Stimulated activated CD8-positive, alpha-beta memory T cell treated with anti-CD3 and anti-CD28 coated beads, Interleukin-4, amount 100 ng/mL, for 4 hours (primary cell): ENCODE measurements around the gene AXIN1.

Source experiments
- DNase-seq, 2 donors: peaks; one replicate each; pipeline ENCODE4 v3.0.0-alpha.2; 2020; ENCODE audit warnings: low read depth in 2 of 2, low spot score in 1 of 2

Gene AXIN1

GRCh38 chr16:285146-286055 lies 67.1 kb downstream of the AXIN1 start:
- no peak for DNase-seq

DNA sequence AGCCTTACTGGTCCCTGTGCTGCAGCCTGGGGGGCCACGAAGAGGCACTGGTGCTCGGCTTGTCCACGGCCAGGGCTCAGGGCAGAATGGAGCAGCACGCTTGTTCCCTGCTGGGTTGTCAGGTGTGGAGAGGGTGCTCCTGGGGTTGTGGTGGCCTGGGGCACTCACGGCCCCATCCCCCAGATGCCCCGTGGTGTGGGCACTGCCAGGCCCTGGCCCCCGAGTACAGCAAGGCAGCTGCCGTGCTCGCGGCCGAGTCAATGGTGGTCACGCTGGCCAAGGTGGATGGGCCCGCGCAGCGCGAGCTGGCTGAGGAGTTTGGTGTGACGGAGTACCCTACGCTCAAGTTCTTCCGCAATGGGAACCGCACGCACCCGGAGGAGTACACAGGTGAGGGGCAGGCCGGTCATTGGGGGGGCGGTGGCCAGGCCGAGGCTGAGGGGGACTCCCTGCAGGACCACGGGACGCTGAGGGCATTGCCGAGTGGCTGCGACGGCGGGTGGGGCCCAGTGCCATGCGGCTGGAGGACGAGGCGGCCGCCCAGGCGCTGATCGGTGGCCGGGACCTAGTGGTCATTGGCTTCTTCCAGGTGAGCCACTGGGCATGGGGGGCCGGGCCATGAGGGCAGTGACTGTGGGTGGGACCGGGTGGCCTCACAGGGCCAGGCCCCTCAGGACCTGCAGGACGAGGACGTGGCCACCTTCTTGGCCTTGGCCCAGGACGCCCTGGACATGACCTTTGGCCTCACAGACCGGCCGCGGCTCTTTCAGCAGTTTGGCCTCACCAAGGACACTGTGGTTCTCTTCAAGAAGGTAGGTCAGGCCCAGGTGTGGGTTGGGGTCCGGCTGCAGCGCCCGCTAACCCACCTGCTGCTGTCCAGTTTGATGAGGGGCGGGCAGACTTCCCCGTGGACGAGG lies 68.1 kb downstream of the AXIN1 start:
- DNase-seq = no peak

DNA sequence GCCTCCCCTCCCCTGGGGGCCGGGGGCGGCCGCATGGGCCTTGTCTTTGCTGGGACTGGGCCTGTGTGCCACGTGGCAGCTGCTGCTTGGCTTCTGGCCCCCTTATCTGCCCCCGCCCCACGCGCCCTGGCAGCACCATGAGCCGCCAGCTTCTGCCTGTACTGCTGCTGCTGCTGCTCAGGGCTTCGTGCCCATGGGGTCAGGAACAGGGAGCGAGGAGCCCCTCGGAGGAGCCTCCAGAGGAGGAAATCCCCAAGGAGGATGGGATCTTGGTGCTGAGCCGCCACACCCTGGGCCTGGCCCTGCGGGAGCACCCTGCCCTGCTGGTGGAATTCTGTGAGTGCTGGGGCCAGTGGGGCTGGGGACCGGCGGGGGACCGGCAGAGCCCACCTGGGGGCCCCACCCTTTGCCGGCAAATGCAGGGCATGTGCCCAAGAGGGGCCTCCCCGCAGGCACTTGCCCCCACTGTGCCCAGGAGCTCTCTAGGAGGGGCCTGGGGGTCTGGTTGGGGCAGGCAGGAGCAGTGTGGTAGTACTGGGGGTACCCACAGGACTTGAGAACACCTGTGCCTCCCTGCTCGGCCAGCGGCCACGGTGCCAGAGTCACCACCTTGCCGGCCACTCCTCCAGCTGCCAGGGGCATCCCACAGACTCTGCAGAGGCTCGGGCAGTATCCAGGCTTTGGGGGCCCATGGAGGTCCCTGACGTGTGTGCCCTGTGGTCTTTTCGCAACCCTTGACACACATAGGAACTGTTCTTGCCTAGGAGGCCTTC lies 69.3 kb downstream of the AXIN1 start, which contains the start of gene PDIA2:
Gene PDIA2, plus strand, starts transcription at position 132 of the 773 bp plus-strand sequence. Its CDS starts 6 bp downstream, at position 138.
- no peak for DNase-seq

- DNase-seq = no peak
Observed at GRCh38 chr16:282491-282890, 70.0 kb downstream of the AXIN1 start.

DNA sequence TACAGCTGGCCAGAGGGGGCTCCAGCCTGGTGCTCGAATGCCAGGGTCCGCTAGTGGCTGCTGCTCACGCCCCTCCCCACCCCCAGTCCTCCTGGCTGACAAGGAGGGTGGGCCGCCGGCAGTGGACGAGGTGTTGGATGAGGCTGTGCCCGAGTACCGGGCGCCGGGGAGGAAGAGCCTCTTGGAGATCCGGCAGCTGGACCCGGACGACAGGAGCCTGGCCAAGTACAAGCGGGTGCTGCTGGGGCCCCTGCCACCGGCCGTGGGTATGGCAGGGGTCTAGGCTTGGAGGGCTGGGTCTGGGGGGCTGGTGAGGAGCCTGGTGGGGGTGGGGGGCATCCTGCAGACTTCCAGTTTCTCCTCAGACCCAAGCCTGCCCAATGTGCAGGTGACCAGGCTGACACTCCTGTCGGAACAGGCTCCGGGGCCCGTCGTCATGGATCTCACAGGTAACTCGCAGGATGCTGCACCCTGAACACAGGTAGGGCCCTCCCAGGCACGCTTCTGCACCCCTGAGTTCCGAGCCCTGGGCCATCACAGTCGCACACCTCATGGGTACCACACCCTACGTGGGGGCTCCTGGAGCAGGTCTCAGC lies 70.8 kb downstream of the AXIN1 start:
- DNase-seq = no peak

GRCh38 chr16:280991-281659 lies 71.4 kb downstream of the AXIN1 start:
- DNase-seq = no peak

DNA sequence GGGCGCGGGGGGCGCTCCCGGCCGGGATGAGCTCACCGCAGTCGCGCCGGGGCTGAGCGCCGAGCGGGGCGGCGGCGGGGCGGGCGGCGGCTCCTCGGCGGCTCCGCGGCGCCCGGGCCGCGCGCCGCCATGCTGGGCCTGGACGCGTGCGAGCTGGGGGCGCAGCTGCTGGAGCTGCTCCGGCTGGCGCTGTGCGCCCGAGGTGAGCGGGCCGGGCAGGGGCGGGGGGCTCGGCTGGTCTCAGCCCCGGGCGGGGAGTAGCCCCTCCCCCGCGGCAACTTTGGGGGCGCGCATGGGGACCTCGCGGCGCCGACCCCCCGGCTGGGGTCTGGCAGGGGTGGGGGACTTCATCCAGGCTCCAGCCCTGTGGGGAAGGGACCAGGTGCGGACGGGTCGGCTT lies 72.0 kb downstream of the AXIN1 start, which contains the start of gene ARHGDIG:
Gene ARHGDIG, plus strand, starts transcription at position 40 of the 400 bp plus-strand sequence. Its CDS starts 90 bp downstream, at position 130.
- no peak for DNase-seq

GRCh38 chr16:280005-280460 lies 72.5 kb downstream of the AXIN1 start:
- DNase-seq = no peak

GRCh38 chr16:279531-279930 lies 73.0 kb downstream of the AXIN1 start:
- no peak for DNase-seq

- DNase-seq = no peak
Observed at GRCh38 chr16:278863-279366, 73.6 kb downstream of the AXIN1 start.

GRCh38 chr16:276426-277077 lies 76.0 kb downstream of the AXIN1 start:
- DNase-seq = no peak

GRCh38 chr16:275786-276232 lies 76.7 kb downstream of the AXIN1 start, which contains the start of gene RGS11:
TSS of gene RGS11 (minus strand) at chr16:275944. CDS start at chr16:275911, 33 bp downstream.
- DNase-seq = no peak

GRCh38 chr16:275041-275641 lies 77.4 kb downstream of the AXIN1 start:
- DNase-seq = no peak

DNA sequence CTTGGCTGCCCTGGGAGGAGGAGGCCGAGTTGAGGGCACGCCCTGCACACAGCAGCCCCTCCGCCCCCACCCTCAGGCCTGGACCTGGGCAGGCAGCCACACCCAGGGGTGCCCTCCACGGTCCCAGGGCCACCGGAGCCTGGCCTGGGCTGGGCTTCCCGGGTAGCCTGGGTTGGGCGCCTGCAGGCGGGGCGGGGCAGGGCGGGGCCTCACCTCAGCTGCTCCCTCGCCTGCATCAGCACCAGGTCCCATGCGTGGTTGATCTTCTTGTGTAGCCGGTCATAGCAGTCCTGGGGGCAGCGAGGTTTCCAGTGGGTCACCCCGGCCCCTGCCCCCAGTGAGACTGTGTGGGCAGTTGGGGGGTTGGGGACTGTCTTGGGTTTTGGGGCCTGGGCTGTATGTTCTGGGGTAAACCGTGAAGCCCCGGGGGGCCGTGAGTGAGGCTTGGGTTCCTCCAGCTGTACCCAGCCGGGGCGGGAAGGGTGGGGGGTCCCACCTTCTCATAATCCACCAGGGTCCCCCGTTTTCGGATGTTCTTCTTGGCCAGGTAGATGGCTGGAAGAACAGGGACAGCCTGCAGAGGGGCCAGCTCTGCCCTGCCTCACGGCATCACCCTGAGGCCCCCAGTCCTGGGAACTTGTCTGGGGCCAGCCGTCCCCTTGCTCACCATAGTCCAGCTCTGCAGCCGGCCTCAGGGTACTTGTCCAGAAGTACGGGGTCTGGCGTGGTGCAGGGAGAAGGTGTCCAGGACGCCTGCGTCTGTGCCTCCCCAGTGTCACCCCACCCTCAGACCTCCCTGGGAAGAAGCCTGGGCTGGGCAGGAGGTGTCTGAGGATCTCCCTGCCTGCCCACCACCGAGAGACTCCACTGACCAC lies 78.7 kb downstream of the AXIN1 start:
- DNase-seq = no peak

DNA sequence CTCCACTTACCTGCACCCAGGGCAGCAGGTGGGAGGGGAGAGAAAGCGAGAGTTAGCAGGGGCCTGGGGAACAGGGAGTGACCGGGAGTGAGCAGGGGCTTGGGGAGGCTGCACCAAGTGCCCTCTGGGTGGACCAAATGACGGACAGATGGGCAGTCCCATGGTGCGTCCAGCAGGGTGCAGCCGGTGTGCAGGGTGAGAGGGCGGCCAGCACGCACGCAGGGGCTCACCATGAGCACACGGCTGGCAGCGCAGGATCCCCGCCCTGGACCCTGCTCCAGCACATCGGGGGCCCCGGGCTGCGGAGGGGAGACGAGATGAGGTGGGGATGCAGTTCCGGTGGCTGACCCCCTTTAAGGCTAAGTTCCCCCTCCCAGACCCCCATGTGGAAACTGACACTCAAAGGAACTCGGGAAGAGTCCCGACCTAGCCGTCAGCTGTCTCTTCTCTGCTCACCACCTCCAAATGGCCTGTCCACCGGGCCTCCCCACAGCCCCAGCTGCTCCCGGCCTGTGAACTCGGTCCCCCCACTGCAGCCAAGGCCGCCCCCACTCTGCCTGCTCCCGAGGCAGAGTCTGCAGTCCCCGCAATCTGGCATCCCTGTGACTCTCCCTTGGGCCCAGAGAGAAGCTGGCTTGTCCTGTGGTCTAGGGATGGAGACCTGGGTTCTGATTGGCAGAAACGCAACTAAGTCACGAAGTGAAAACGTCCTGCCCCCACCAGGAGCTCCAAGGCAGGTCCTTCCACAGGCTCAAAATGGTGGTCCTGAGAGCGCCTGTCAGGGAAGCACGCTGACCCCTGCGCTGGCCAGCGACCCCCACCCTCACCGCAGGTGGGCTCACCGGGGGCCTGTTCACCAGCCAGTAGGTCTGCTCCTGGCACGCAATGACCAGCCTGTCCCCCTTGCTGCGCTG lies 79.6 kb downstream of the AXIN1 start:
- DNase-seq = no peak
